ENCODE measurements around the gene IFT74.
"Not testable (repeated sequence)": the region's sequence is repeated elsewhere in the genome, so short reads cannot be mapped to it uniquely, and the experiment has no call there.

IFT74 gene

DNA sequence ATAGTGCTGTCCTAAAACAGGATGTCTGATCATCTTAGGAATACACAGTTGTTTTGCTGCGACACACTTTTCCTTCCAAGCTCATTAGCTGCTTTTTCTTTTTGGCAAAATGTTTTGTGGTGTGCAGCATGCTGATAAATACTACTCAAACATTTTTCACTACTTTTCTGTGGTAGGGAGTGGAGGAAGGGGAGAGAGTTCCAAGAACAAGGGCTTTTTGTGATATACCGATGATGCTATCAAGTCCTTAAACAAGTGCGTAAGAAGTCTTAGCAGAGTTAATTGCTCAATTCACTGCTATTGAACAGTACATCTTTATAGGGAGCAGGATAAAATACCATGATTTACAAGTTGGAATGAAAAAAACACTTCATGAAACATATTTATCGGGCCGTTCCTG lies 129.2 kb downstream of the IFT74 start:
- DNase-seq: no peak

DNA sequence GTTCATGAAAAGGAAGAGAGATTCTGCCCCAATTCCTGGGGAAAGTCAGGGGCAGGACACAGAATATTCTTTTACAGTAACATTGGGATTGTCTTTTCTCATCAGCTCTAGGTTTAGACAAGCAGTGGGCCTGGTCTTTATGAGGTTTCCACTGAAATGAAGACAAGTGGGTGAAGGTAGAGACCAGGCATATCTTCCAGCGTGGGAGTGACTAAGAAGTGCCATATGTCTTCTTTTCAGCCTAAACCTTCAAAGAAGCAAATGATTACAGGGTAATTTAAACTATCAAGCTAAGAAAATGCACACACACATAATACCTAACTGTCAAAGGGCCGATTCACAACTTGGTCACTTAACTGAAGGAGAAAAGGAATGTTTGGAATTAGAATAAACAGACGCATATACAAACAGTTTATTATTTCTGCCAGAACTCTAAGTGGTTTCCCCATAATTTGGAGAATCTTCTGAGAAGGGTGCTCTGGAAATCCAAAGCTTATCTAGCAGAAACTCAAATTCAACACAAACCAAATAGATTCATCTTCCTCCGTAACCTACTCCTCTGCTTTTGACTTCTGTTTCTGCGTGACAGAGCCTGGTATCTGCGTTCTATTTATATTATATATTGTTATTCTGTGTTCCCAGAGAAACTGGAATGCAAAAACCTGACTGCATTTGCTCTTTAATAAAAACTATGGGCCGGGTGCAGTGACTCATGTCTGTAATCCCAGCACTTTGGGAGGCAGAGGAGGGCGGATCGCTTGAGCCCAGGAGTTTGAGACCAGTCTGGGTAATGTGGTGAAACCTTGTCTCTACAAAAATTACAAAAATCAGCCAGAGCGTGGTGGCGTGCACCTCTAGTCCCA lies 130.8 kb downstream of the IFT74 start:
- DNase-seq: no peak

DNA sequence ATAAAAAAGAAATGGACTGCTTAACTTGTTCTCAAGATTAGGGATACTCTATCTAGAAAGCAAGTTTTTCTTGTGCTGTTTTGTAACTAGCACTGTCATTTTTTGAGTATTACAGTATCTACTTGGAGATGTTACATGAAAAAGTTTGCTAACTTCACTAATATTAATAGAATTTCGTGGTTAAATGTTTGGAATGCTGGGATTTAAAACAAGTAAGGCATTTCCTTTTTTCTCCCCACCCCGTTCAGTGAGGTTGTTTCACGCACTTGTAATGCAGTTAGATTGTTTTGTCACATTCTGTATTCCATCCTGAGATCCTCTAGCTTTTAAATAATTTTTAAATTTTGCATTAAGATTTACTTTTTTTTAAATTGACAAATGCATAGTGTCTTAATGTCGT lies 132.8 kb downstream of the IFT74 start:
- DNase-seq: no peak

DNA sequence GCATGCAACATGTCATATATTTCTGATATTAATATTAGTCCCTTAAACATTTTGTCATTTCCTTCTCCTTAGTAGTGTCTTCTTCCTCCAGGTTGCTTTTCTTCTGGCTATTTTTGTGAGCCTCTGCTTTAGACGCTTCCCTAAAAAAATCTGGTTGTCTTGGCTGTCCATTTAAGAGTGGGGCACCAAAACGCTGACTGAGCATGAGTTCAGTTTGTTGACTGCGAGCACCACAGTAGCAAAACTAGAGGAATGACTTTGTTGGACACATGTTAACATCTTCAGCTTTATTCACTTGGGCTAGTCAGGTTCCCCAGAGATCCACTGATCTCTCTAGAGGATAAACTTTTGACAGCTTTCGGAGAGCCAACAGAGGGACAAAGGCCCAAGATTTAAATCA lies 133.5 kb downstream of the IFT74 start:
- DNase-seq: no peak

DNA sequence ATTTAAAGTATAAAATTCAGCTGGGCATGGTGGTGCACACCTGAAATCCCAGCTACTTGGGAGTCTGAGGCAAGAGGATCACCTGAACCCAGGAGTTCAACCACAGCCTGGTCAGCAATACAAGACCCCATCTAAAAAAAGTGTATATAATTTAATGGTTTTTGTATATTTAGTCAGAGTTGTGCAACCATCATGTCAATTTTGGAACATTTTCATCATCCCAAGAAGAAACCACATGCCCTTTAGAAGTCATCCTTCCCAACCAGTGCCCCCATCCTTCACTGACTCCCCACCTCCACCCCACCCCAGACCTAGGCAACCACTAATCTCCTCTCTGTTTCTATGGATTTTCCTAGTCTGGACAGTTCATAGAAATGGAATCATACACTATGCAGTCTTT lies 134.0 kb downstream of the IFT74 start:
- DNase-seq: no peak

DNA sequence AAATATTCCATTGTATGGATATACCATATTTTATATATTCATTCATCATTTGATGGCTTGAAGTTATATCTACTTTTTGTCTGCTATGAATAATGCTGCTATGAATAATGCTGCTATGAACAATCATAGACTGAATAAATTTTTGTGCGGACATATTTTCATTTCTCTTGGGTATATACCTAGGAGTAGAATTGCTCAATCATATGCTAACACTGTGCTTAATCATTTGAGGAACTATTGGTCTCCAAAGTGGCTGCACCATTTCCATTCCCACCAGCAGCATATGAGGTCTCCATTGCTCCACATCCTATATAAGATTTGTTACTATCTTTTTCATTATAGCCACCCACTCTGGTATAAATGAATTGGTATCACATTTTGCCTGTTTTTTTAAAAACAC lies 134.5 kb downstream of the IFT74 start:
- no peak for DNase-seq

DNA sequence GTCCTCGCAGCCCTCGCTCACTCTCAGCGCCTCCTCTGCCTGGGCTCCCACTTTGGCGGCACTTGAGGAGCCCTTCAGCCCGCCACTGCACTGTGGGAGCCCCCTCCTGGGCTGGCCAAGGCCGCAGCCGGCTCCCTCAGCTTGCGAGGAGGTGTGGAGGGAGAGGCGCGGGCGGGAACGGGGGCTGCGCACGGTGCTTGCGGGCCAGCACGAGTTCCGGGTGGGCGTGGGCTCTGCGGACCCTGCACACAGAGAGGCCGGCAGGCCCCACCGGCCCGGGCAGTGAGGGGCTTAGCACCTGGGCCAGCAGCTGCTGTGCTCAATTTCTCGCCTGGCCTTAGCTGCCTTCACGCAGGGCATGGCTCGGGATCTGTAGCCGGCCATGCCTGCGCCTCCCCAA lies 136.3 kb downstream of the IFT74 start:
- not testable (repeated sequence) for DNase-seq

DNA sequence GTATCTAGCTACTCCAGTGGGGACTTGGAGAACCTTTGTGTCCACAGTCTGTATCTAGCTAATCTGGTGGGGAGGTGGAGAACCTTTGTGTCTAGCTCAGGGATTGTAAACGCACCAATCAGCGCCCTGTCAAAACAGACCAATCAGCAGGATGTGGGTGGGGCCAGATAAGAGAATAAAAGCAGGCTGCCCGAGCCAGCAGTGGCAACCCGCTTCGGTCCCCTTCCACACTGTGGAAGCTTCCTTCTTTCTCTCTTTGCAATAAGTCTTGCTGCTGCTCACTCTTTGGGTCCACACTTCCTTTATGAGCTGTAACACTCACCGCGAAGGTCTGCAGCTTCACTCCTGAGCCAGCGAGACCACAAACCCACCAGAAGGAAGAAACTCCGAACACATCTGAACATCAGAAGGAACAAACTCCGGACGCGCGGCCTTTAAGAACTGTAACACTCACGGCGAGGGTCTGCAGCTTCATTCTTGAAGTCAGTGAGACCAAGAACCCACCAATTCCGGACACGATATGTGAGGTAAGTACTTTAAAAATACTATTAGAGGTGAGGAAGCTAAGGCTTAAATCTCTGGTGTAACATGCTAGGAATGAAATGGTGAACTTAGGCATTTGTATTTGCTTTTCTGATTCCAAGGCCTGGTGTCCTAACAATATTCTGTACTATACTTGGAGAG lies 137.3 kb downstream of the IFT74 start:
- not testable (repeated sequence) for DNase-seq

DNA sequence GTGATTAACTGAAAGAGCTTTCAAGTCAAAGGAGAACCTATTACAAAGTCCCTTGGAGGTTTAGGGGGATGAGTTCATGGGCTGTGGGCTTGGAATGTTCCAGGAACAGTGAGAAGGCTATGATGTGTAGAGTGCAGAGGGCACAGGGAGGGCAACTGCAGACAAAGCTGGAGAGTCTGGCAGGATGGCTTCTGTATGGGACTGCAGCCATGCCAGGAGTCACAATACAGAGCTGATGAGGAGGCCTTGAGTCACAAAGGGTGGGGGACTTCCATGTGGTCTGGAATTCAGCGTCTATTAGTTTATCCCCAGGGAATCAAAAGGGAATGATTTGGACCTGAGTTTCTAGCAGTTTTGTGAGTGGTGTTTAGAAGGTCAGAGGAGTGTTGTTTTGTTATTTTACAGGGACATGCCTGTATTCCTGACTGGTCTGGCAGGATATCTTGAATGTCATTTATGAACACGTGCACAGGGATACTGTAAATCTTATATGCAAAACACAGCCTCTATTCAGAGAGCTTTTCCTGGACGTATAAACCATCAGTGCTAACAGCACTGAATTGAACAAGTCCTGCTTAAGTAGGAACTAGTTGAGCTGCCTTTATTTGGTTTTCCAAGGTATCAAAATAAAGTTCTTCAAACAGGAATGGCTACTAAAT lies 138.6 kb downstream of the IFT74 start:
- DNase-seq: no peak

DNA sequence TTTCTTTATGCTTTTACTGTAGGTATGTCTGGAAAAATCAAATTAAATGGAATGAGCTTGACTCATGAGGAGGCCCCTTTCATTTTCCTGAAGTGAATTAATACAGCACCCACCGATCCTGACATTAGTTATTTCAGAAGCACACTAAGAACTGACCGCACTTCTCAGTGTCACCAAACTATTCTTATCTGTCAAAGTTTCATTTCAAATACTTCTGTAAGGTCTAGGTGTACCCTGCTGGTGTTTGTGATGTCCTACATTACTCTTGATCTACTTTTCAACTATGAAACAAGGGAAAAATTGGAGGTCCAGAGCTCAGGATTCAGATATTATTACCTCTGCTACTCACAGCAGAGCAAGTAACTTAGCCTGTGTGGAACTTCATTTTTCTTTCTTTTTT lies 151.0 kb downstream of the IFT74 start:
- no peak for DNase-seq

DNA sequence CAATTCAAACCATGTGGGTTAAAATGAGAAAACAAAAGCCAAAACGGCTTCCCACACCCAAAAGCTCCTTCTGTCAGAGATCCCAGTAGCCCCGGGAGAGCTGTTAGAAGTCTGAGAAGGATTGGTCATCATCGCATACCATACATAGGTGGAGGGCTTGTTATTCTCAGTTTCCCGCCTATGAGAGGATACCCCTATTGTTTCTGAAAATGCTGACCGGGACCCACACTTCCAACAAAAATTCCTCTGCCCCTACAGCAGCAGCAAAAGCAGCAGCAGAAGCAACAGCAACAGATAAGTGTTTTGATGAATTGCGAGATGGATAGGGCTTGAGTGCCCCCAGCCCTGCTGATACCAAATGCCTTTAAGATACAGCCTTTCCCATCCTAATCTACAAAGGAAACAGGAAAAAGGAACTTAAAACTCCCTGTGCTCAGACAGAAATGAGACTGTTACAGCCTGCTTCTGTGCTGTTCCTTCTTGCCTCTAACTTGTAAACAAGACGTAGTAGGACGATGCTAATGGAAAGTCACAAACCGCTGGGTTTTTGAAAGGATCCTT lies 152.8 kb downstream of the IFT74 start, which contains the start of gene TEK:
Gene TEK (plus strand): TSS at position 245 of the 561 bp plus-strand sequence. CDS start 366 bp downstream, outside the sequence.
- DNase-seq: no peak

DNA sequence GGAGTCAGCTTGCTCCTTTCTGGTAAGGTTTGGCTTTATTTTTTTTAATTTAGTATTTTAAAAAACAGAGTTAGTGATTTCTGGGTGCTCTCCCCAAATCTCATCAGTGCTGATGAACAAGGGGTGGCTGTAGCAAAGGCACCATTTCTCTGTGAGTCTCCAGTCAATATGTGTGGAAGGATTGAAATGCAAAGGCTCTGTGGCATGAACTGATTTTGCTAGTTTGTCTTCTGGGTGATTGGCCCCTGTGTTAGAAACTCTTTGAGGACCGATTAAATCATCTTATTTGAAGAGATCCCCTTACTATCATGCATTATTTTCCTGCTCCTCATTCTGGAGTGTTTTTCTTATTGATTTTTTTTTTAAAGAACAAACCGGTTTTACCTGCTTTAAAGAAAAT lies 153.4 kb downstream of the IFT74 start:
- peak; percentile 42 for DNase-seq

DNA sequence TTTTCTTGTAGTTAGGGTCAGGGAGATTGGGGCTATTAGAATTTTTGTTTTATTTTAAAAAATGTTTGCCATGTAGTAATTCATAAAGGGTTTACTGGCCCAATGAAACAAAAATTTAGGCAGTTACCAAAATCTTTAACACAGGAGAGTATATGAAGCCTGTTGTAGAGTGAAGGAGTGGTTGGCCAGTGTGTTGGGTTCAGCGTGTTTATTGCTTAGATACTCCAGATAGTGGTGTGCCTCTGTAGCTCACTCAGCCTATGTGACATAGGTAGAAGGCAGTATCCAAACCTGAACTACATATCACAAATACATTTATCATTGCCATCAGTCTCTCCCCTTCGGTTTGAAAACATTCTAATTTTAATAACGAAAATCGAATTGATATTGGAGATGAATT lies 154.0 kb downstream of the IFT74 start:
- no peak for DNase-seq

DNA sequence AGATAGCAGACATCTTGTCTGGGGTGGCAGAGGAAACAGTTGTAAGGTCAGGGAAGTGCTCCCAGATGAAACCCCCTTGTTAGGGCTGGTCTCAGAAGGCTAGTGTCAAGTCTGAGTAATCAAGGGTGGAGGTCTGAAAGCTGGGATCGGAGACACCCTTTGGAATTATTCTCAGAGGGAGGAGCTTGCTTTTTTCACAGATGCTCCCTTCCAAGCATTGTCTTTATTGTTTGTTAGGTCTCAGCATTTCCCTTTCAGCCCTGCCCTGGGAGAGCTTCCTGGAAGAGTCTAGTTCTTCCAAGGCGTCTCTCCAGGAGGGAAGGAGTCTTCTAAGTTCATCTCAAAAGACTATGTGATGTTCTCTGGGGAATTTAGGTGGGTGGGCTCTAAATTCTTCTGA lies 156.0 kb downstream of the IFT74 start:
- no peak for DNase-seq

Measured in DMS53 (cell line).